ENCODE data around the gene MAP4K1. TPM values are rescaled to one million over a fixed set of nuclear protein-coding genes. Genes with fewer than 3 reads are reported as not detected.
"Not testable (repeated sequence)": the region's sequence is repeated elsewhere in the genome, so short reads cannot be mapped to it uniquely, and the experiment has no call there.

MAP4K1 gene
- polyA plus RNA-seq, 12 donors: 1.8 to 17.8 (median 10.3) TPM; not detected in 2

GRCh38 chr19:38654628-38655055 lies 36.9 kb upstream of the MAP4K1 start:
- no peak for DNase-seq

- DNase-seq: no peak
Observed at GRCh38 chr19:38653028-38653571, 35.3 kb upstream of the MAP4K1 start.

GRCh38 chr19:38650911-38651584 lies 33.3 kb upstream of the MAP4K1 start:
- no peak for DNase-seq

- DNase-seq: no peak
Observed at GRCh38 chr19:38650172-38650775, 32.5 kb upstream of the MAP4K1 start.

GRCh38 chr19:38649305-38650171 lies 31.8 kb upstream of the MAP4K1 start:
- no peak for DNase-seq

- no peak for DNase-seq
Observed at GRCh38 chr19:38648769-38649304, 31.1 kb upstream of the MAP4K1 start.

- no peak for DNase-seq
Observed at GRCh38 chr19:38647966-38648768, 30.4 kb upstream of the MAP4K1 start.

GRCh38 chr19:38647368-38647965 lies 29.7 kb upstream of the MAP4K1 start, which contains the start of gene ACTN4:
Gene ACTN4, plus strand, starts transcription at chr19:38647649. Its CDS starts 97 bp downstream, at chr19:38647746.
- peak; percentile 98 for DNase-seq

- no peak for DNase-seq
Observed at GRCh38 chr19:38644719-38645118, 27.0 kb upstream of the MAP4K1 start.

GRCh38 chr19:38642176-38642575 lies 24.4 kb upstream of the MAP4K1 start:
- no peak for DNase-seq

GRCh38 chr19:38640368-38640767 lies 22.6 kb upstream of the MAP4K1 start:
- DNase-seq: no peak

- DNase-seq: no peak
Observed at GRCh38 chr19:38639679-38640078, 21.9 kb upstream of the MAP4K1 start.

GRCh38 chr19:38638461-38638860 lies 20.7 kb upstream of the MAP4K1 start:
- no peak for DNase-seq

- DNase-seq: no peak
Observed at GRCh38 chr19:38635483-38636399, 18.0 kb upstream of the MAP4K1 start.

- peak; percentile 83 for DNase-seq
Observed at GRCh38 chr19:38634757-38635482, 17.2 kb upstream of the MAP4K1 start.

- no peak for DNase-seq
Observed at GRCh38 chr19:38632476-38633213, 14.9 kb upstream of the MAP4K1 start.

- not testable (repeated sequence) for DNase-seq
Observed at GRCh38 chr19:38631811-38632475, 14.2 kb upstream of the MAP4K1 start.
